Measurements from ENCODE around the gene RALGDS.
"Not testable (repeated sequence)": the region's sequence is repeated elsewhere in the genome, so short reads cannot be mapped to it uniquely, and the experiment has no call there.

The RALGDS gene

DNA sequence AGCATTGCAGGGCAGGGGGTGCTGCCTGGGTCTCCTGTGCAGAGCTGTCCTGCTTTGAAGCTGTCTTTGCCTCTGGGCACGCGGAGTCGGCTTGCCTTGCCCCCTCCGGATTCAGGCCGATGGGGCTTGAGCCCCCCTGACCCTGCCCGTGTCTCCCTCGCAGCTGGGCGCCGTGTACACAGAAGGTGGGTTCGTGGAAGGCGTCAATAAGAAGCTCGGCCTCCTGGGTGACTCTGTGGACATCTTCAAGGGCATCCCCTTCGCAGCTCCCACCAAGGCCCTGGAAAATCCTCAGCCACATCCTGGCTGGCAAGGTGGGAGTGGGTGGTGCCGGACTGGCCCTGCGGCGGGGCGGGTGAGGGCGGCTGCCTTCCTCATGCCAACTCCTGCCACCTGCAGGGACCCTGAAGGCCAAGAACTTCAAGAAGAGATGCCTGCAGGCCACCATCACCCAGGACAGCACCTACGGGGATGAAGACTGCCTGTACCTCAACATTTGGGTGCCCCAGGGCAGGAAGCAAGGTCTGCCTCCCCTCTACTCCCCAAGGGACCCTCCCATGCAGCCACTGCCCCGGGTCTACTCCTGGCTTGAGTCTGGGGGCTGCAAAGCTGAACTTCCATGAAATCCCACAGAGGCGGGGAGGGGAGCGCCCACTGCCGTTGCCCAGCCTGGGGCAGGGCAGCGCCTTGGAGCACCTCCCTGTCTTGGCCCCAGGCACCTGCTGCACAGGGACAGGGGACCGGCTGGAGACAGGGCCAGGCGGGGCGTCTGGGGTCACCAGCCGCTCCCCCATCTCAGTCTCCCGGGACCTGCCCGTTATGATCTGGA lies 56.6 kb downstream of the RALGDS start:
- H3K4me3 ChIP-seq (ENCODE audit: low read length): no peak overlapping the region
- TF ChIP-seq, protein P1, sequence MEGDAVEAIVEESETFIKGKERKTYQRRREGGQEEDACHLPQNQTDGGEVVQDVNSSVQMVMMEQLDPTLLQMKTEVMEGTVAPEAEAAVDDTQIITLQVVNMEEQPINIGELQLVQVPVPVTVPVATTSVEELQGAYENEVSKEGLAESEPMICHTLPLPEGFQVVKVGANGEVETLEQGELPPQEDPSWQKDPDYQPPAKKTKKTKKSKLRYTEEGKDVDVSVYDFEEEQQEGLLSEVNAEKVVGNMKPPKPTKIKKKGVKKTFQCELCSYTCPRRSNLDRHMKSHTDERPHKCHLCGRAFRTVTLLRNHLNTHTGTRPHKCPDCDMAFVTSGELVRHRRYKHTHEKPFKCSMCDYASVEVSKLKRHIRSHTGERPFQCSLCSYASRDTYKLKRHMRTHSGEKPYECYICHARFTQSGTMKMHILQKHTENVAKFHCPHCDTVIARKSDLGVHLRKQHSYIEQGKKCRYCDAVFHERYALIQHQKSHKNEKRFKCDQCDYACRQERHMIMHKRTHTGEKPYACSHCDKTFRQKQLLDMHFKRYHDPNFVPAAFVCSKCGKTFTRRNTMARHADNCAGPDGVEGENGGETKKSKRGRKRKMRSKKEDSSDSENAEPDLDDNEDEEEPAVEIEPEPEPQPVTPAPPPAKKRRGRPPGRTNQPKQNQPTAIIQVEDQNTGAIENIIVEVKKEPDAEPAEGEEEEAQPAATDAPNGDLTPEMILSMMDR (IDR thresholded peaks at IDR 0.05; ENCODE audit: insufficient read depth, low read depth, low read length, missing control alignments): no peak
- no peak for DNase-seq (ENCODE audit: low read depth)

DNA sequence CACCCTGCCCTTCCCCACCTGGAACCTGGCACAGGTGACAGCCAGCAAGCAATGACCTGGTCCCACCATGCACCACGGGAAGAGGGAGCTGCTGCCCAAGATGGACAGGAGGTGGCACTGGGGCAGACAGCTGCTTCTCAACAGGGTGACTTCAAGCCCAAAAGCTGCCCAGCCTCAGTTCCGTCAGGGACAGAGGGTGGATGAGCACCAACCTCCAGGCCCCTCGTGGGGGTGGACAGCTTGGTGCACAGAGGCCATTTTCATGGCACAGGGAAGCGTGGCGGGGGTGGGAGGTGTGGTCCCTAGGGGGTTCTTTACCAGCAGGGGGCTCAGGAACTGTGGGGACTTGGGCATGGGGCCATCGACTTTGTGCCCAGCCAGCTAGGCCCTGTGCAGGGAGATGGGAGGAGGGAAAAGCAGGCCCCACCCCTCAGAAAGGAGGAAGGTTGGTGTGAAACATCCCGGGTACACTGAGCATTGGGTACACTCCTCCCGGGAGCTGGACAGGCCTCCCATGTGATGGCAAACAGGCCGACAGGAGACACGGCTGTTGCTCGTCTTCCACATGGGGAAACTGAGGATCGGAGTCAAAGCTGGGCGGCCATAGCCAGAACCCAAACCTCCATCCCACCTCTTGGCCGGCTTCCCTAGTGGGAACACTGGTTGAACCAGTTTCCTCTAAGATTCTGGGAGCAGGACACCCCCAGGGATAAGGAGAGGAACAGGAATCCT lies 57.4 kb downstream of the RALGDS start:
- no peak overlapping the region for H3K4me3 ChIP-seq (ENCODE audit: low read length)
- TF ChIP-seq, protein P1 (IDR thresholded peaks at IDR 0.05; ENCODE audit: insufficient read depth, low read depth, low read length, missing control alignments): no peak
- DNase-seq (ENCODE audit: low read depth): no peak

DNA sequence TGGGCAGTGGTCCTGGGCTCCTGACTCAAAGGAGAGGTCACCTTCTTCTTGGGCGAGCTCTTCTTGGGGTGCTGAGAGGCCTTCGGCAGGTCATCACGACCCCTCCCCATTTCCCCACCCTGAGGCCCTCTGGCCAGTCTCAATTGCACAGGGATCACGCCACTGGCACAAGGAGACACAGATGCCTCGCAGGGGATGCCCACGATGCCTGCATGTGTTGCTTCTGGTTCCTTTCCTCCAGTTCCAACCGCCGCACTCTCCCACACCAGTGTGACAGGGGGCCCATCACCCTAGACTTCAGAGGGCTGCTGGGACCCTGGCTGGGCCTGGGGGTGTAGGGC lies 57.9 kb downstream of the RALGDS start:
- TF ChIP-seq, protein P1 (IDR thresholded peaks at IDR 0.05; ENCODE audit: insufficient read depth, low read depth, low read length, missing control alignments): no peak
- no peak overlapping the region for H3K4me3 ChIP-seq (ENCODE audit: low read length)
- no peak for DNase-seq (ENCODE audit: low read depth)

DNA sequence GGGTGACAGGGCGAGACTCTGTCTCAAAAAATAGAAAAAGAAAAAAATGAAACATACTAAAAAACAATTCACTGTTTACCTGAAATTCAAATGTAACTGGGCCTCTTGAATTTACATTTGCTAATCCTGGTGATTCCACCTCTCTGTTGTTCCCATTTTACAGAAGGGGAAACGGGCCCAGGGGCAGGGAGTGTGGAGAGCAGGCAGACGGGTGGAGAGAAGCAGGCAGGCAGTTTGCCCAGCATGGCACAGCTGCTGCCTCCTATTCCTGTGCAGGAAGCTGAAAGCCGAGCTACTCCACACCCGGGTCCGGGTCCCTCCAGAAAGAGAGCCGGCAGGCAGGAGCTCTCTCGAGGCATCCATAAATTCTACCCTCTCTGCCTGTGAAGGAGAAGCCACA lies 58.5 kb downstream of the RALGDS start:
- DNase-seq (ENCODE audit: low read depth); H3K4me3 ChIP-seq (ENCODE audit: low read length): not testable (repeated sequence)

DNA sequence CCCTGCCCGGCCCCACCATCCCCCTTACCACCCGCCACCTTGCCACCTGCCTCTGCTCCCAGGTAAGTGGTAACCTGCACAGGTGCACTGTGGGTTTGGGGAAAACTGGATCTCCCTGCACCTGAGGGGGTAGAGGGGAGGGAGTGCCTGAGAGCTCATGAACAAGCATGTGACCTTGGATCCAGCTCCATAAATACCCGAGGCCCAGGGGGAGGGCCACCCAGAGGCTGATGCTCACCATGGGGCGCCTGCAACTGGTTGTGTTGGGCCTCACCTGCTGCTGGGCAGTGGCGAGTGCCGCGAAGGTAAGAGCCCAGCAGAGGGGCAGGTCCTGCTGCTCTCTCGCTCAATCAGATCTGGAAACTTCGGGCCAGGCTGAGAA lies 59.3 kb downstream of the RALGDS start, which contains the start of gene CEL:
CEL (plus strand) TSS at position 218 of the 382 bp plus-strand sequence; CDS start at position 240, 22 bp downstream.
- not testable (repeated sequence) for DNase-seq (ENCODE audit: low read depth)

DNA sequence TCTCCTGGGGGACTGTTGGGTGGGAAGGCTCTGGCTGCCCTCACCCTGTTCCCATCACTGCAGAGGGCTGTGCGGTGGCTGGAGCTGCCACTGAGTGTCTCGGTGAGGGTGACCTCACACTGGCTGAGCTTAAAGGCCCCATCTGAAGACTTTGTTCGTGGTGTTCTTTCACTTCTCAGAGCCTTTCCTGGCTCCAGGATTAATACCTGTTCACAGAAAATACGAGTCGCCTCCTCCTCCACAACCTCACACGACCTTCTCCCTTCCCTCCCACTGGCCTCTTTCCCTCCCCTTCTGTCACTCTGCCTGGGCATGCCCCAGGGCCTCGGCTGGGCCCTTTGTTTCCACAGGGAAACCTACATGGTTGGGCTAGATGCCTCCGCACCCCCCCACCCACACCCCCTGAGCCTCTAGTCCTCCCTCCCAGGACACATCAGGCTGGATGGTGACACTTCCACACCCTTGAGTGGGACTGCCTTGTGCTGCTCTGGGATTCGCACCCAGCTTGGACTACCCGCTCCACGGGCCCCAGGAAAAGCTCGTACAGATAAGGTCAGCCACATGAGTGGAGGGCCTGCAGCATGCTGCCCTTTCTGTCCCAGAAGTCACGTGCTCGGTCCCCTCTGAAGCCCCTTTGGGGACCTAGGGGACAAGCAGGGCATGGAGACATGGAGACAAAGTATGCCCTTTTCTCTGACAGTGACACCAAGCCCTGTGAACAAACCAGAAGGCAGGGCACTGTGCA lies 59.8 kb downstream of the RALGDS start:
- DNase-seq (ENCODE audit: low read depth): peak; percentile 35
- not testable (repeated sequence) for H3K4me3 ChIP-seq (ENCODE audit: low read length)

More for the DNA sequence above, 59.3 kb downstream of the RALGDS start, which contains the start of gene CEL:
- H3K4me3 ChIP-seq (ENCODE audit: low read length): not testable (repeated sequence)

DNA sequence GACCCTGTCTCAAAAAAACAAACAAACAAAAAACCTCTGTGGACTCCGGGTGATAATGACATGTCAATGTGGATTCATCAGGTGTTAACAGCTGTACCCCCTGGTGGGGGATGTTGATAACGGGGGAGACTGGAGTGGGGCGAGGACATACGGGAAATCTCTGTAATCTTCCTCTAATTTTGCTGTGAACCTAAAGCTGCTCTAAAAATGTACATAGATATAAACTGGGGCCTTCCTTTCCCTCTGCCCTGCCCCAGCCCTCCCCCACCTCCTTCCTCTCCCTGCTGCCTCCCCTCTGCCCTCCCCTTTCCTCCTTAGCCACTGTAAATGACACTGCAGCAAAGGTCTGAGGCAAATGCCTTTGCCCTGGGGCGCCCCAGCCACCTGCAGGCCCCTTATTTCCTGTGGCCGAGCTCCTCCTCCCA lies 60.6 kb downstream of the RALGDS start:
- no peak for DNase-seq (ENCODE audit: low read depth)
- H3K4me3 ChIP-seq (ENCODE audit: low read length): no peak overlapping the region
- TF ChIP-seq, protein P1 (IDR thresholded peaks at IDR 0.05; ENCODE audit: insufficient read depth, low read depth, low read length, missing control alignments): no peak

DNA sequence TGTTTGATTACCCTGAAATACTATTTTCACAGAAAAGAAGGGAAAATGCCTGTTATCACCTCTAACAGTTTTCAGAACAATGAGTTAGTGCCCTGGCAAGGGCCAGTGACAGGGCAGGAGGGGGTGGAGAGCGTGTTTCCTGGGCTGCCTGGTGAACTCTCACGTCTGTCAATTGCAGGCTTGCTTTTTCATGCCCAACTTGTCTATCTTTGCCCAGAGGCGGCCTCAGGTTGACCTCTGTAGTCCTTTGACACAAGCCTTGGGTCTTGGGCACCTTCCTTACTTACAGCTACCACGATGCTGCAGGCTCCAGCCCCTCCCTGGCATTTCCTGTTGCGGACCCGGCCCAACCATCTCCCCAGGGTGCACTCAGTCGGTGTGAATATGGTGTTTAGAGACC lies 61.4 kb downstream of the RALGDS start:
- no peak overlapping the region for H3K4me3 ChIP-seq (ENCODE audit: low read length)
- TF ChIP-seq, protein P1 (IDR thresholded peaks at IDR 0.05; ENCODE audit: insufficient read depth, low read depth, low read length, missing control alignments): no peak
- DNase-seq (ENCODE audit: low read depth): peak; percentile 54
